GM19397 (cell line): Measurements from ENCODE around the gene PIGP.
"Not testable (repeated sequence)": the region's sequence is repeated elsewhere in the genome, so short reads cannot be mapped to it uniquely, and the experiment has no call there.

ENCODE experiments used
- ATAC-seq: cut with Tn5 transposase; IDR thresholded peaks from one replicate; pipeline ENCODE4 v1.9.1; 2021; ENCODE audit warnings: mild to moderate bottlenecking, moderate library complexity; ENCODE audit not compliant: unreplicated experiment

The PIGP gene

GRCh38 chr21:37076087-37076850, 3.4 kb upstream of the PIGP start:
- ATAC-seq = no peak

- no peak for ATAC-seq
Measured at GRCh38 chr21:37075214-37075770, 2.4 kb upstream of the PIGP start.

- no peak for ATAC-seq
Measured at GRCh38 chr21:37074546-37074945, 1.7 kb upstream of the PIGP start.

DNA sequence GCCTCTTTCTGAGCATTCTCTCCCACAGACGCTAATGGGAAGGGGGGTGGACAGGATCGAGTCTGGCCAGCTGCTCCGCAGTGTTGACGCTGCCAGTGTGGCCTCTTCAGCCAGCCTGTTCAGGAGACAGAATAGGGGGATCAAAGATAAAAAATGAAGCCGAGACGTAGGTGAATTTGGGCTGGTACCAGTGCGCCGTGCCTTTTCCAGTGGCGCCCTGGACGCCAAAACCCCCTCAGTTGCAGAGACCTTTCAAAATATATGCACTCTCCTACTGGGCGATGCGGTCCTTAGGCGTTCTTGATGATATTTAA, 1.3 kb upstream of the PIGP start:
- ATAC-seq = no peak

DNA sequence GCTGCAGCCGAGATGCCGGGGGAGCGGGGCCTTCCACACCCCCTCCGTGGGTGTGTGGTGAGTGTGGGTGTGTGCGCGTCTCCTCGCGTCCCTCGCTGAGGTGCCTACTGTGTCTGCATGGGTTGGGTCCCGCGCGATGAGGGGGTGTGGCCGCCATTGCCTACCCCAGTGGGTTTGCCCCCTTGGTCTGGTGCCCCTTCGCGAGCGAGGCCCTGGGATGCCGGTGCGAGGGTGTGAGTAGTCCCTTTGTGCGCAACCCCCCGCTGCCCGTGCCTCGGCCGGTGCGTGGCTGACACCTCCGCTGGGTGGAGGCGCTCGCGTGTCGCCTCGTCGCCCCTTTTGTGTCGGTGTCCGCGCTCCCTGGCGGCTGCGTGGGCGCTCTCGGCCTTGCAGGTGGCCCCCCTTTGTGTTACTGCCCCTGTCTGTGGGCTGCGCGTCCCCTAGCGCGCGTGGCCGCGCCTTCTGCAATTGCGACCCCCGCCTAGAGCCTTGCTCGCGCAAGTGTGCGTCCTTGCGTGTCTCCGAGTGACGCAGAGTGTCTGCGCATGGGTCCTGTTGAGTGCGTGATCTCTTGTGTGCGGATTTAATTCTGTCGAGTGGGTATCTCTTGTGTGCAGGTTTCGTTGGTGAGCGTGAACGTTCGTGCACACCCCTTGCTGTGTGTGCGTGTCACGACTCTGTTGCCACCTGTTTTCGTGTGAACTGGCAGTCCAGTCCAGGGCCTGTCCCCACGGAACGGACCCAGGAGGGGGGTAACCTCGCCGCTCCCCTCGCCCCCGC, 736 bp upstream of the PIGP start:
- peak; percentile 22 for ATAC-seq

GRCh38 chr21:37072274-37072987, 440 bp downstream of the PIGP start:
- peak; percentile 38 for ATAC-seq

DNA sequence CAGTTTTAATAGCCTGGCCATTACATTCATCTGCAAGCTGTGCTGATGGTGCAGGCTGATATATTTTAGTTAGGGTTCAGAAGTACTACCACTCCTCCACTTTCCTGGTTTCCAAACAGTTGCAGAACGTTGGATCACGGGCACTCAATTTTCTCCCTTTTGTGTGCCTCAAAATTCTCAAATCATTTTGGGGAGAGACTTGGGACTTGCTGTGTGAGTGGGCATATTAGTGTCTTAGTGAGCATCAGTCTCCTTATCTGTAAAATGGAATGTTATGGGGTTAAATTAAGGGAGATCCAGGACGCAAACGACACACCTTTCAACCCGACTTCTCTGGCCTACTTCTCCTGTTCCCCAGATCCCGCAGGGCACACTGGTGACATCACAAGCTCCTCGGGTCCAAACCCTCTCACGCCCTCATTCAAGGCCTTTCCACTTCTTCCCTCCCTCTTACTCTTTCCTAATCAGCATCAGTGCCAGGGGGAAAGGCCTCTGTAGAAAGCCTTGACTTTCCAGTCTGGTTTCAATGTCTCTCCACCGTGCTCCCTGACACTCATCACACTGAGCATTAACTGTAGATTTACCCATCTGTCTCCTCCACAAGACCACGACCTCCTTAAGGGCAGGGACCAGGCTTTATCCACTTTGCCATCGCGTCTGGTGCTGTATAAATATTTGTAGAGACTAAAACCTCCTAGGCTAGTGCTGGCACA, 1.2 kb downstream of the PIGP start:
- ATAC-seq = no peak

- ATAC-seq = no peak
Measured at GRCh38 chr21:37065561-37066177, 7.2 kb downstream of the PIGP start.

- ATAC-seq = no peak
Measured at GRCh38 chr21:37064841-37065240, 8.0 kb downstream of the PIGP start.

DNA sequence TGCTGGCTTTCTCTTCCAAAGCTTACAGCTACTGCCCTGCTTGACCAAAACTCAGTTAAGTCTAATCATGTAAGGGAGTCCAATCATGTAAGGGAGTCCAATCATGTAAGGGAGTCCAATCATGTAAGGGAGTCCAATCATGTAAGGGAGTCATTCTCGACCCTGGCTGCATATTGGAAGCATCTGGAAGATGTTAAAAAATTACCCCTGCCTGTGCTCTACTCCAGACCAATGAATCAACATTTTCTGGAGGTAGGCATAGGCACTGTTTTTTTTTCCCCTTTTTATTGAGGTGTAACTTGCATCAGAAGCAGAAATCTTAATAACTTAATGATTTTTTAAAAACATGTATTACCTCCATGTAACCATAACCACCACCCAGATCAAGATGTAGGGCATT, 9.4 kb downstream of the PIGP start:
- no peak for ATAC-seq

DNA sequence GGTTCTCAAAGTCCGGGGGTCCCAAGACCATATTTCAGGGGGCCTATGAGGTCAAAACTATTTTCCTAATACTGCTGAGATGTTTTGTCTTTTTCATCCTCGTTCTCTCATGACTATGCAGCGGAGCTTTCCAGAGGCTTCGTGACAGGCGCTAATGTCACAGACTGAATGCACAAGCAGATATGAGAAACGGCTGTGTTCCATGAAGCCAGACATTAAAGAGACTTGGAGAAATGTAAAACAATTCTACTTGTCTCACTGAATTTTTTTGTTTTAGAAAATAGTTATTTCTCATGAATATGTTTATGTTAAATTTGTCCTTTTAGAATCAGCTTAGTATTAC, 10.3 kb downstream of the PIGP start:
- ATAC-seq = no peak

GRCh38 chr21:37061926-37062592, 10.8 kb downstream of the PIGP start:
- no peak for ATAC-seq

DNA sequence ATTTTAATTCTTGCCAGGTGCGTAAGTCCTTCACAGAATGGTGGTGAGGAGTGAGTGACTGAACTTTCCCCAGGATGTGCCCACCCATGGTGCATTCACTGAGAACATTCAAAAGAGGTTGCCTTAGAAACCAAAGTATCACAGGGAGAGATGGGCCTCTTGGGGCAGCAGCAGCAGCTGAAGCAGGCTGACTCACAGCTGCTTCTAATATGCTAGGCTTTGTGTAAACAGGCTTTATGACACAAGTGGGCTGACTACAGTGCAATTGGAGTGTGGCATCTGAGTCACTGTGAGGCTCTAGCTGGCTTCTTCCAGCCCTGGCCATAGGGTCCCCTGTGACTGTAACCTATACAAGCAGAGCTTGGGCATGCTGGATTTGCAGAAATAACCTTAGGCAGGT, 12.6 kb downstream of the PIGP start:
- ATAC-seq = no peak

DNA sequence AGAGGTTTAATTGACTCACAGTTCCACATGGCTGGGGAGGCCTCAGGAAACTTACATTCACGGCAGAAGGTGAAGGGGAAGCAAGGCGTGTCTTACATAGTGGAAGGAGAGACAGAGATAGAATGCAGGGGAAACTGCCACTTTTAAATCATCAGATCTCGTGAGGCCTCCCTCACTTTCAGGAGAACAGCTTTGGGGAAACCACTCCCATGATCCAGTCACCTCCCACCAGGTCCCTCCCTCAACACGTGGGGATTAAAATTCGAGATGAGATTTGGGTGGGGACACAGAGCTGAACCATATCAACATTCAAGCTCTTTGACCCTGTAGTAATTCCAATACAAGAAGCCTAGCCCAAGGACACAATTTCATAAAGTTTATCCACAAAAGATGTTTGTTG, 13.7 kb downstream of the PIGP start:
- no peak for ATAC-seq

DNA sequence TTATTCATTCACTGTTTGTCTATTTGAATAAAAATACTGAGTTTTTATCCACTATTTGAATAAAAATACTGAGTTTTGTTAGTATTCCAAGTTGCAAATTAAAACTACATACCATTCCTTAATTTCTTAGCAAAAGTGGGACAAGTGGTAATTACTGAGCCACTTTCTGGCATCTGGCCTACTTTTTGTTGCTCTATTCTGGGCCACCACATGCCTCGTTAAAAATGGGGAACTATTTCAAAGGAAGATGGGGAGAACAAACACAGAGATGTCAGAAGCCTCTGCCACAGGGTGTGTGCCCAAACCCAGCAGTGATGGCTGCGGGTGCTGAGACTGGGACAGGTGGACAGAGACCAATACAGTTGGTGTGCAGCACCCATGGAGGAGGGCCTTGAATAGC, 14.6 kb downstream of the PIGP start:
- no peak for ATAC-seq

- ATAC-seq = no peak
Measured at GRCh38 chr21:37057614-37058013, 15.3 kb downstream of the PIGP start.

GRCh38 chr21:37055271-37055855, 17.5 kb downstream of the PIGP start:
- ATAC-seq = no peak

GRCh38 chr21:37049741-37050140, 23.1 kb downstream of the PIGP start:
- not testable (repeated sequence) for ATAC-seq

- no peak for ATAC-seq
Measured at GRCh38 chr21:37047079-37047478, 25.8 kb downstream of the PIGP start.

DNA sequence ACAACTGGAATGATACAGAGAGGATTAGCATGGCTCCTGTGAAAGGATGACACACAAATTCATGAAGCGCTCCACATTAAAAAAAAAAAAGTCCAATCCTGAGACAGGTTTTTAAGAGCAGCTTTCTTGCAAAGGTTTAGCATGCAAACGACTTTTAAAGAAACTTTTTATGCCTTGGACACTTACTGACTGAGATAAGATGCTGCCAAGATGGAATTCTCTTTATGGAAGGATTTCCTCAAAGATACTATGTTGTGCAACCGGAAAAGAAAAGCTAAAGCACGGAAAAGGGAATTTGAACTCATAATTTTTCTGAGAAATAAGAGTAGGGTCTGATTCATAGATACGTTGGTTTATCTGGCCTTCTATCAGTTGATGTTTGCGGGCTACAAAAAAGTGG, 27.3 kb downstream of the PIGP start:
- ATAC-seq = no peak
